Subcutaneous abdominal adipose tissue (tissue), 5 donors: Measurements from ENCODE around the gene NELFB.
A peak's percentile ranks its signal among the peaks of the same experiment; 100 is the strongest.
"Not testable (repeated sequence)": the region's sequence is repeated elsewhere in the genome, so short reads cannot be mapped to it uniquely, and the experiment has no call there.

Experiments
- H3K27ac ChIP-seq: one replicate; pipeline ENCODE4 v1.7.0; 2013; ENCODE audit warnings: low read depth, mild to moderate bottlenecking, inconsistent platforms, low read length, moderate library complexity
- H3K27me3 ChIP-seq, 5 donors: one replicate each; pipeline ENCODE4 v1.7.0; 2013; ENCODE audit warnings: low read length in 5 of 5, inconsistent platforms in 1 of 5; ENCODE audit not compliant: control insufficient read depth in 5 of 5, insufficient read depth in 4 of 5
- H3K36me3 ChIP-seq, 5 donors: one replicate each; pipeline ENCODE4 v1.7.0; 2013; ENCODE audit warnings: low read length in 5 of 5; ENCODE audit not compliant: control insufficient read depth in 5 of 5, insufficient read depth in 5 of 5
- H3K4me1 ChIP-seq, 5 donors: one replicate each; pipeline ENCODE4 v1.7.0; 2013; ENCODE audit warnings: low read length in 5 of 5, mild to moderate bottlenecking in 3 of 5, moderate library complexity in 1 of 5; ENCODE audit not compliant: control insufficient read depth in 5 of 5, insufficient read depth in 5 of 5
- H3K4me3 ChIP-seq, 5 donors: one replicate each; pipeline ENCODE4 v1.7.0; 2013; ENCODE audit warnings: low read length in 5 of 5, low read depth in 1 of 5
- H3K9ac ChIP-seq, 5 donors: one replicate each; pipeline ENCODE4 v1.7.0; 2013; ENCODE audit warnings: low read length in 5 of 5, mild to moderate bottlenecking in 4 of 5, moderate library complexity in 3 of 5
- H3K9me3 ChIP-seq, 5 donors: one replicate each; pipeline ENCODE4 v1.7.0; 2013; ENCODE audit warnings: low read length in 5 of 5; ENCODE audit not compliant: control insufficient read depth in 5 of 5
- donor health status: healthy.
- donor health status: healthy.
- donor health status: healthy.
- donor health status: healthy.
- donor health status: healthy.

NELFB gene

GRCh38 chr9:137241490-137242268 lies 13.4 kb upstream of the NELFB start:
- H3K9ac ChIP-seq, result peak overlapping the region in 4 of 5 donors; percentile 70 to 91 (median 84)
- peak overlapping the region; percentile 74 for H3K27ac ChIP-seq
- peaks cover 0 to 3% (median 0%) of the 10 kb centered on the region in 5 donors for H3K27me3 ChIP-seq
- peak overlapping the region; percentile 80 to 87 (median 83) for H3K4me3 ChIP-seq
- H3K4me1 ChIP-seq, result peaks cover 8 to 55% (median 35%) of the 10 kb centered on the region in 5 donors
- no peaks in the 10 kb centered on the region for H3K9me3 ChIP-seq
- peaks cover 0 to 21% (median 19%) of the 10 kb centered on the region in 5 donors for H3K36me3 ChIP-seq

GRCh38 chr9:137242269-137243203 lies 12.6 kb upstream of the NELFB start:
- H3K9me3 ChIP-seq, result no peaks in the 10 kb centered on the region
- H3K4me3 ChIP-seq, result peak overlapping the region; percentile 80 to 87 (median 83)
- peak overlapping the region; percentile 74 for H3K27ac ChIP-seq
- H3K9ac ChIP-seq, result peak overlapping the region in 4 of 5 donors; percentile 70 to 91 (median 84)
- H3K36me3 ChIP-seq, result peaks cover 0 to 21% (median 19%) of the 10 kb centered on the region in 5 donors
- peaks cover 8 to 53% (median 31%) of the 10 kb centered on the region in 5 donors for H3K4me1 ChIP-seq
- H3K27me3 ChIP-seq, result peaks cover 0 to 3% (median 0%) of the 10 kb centered on the region in 5 donors

GRCh38 chr9:137243266-137243625 lies 11.9 kb upstream of the NELFB start:
- not testable (repeated sequence) for H3K27ac ChIP-seq, H3K27me3 ChIP-seq, H3K9ac ChIP-seq, H3K9me3 ChIP-seq
- Histone ChIP-seq H3K4me3 (peak overlapping the region in 1 of 5 donors; percentile 23), H3K36me3 (peaks cover 0 to 21% (median 19%) of the 10 kb centered on the region in 5 donors), H3K4me1 (peaks cover 8 to 57% (median 31%) of the 10 kb centered on the region in 5 donors)

GRCh38 chr9:137243626-137244485 lies 11.3 kb upstream of the NELFB start:
- no peaks in the 10 kb centered on the region for H3K9me3 ChIP-seq
- H3K9ac ChIP-seq, result no peak overlapping the region
- peaks cover 0 to 3% (median 0%) of the 10 kb centered on the region in 5 donors for H3K27me3 ChIP-seq
- H3K36me3 ChIP-seq, result peaks cover 0 to 21% (median 19%) of the 10 kb centered on the region in 5 donors
- H3K4me3 ChIP-seq, result peak overlapping the region in 2 of 5 donors; percentile 17 to 23
- H3K27ac ChIP-seq, result no peak overlapping the region
- peaks cover 8 to 55% (median 30%) of the 10 kb centered on the region in 5 donors for H3K4me1 ChIP-seq

- Histone ChIP-seq H3K36me3 (peaks cover 0 to 21% (median 19%) of the 10 kb centered on the region in 5 donors), H3K9ac (no peak overlapping the region), H3K27ac (no peak overlapping the region), H3K4me1 (peaks cover 8 to 47% (median 25%) of the 10 kb centered on the region in 5 donors), H3K4me3 (no peak overlapping the region), H3K27me3 (peaks cover 0 to 3% (median 0%) of the 10 kb centered on the region in 5 donors), H3K9me3 (no peaks in the 10 kb centered on the region)
Measured at GRCh38 chr9:137244486-137245449, 10.4 kb upstream of the NELFB start.

- Histone ChIP-seq H3K9me3 (no peaks in the 10 kb centered on the region), H3K9ac (no peak overlapping the region), H3K27me3 (peaks cover 0 to 3% (median 0%) of the 10 kb centered on the region in 5 donors), H3K4me1 (peaks cover 8 to 50% (median 27%) of the 10 kb centered on the region in 5 donors), H3K27ac (no peak overlapping the region), H3K36me3 (peaks cover 0 to 21% (median 19%) of the 10 kb centered on the region in 5 donors), H3K4me3 (no peak overlapping the region)
Measured at GRCh38 chr9:137245450-137246421, 9.4 kb upstream of the NELFB start.

DNA sequence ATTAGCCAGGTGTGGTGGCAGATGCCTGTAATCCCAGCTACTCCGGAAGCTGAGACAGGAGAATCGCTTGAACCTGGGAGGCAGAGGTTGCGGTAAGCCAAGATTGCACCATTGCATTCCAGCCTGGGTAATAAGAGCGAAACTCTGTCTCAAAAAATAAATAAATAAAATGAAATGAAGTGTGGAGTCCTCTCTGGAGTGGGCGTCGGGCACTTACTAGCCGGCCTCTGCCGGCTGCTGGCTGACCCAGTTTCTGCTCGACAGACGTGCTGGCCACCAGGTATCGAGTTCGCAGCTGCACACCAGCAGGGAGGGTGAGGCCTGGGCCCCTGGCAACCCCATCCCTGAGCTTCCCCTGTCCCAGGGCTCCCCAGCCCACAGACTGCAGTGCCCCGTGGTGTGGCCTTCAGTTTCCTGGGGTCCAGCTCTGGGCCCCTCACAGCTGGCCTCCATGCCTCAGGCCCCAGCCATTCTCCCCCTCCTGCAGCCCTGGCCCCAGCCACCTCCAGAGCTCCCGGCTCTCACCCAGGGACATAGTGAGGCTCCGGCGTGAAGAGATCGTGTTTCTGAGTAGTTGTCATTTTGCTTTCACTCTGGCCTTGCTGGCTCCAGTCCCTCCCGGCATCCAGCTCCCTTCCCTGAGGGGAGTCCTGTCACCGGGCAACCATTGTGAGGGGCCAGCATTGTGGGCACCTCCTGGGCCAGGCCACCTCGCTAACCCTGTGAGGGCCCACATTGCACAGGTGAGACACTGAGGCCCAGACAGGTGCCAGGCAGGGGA lies 7.8 kb upstream of the NELFB start:
- peaks cover 0 to 3% (median 0%) of the 10 kb centered on the region in 5 donors for H3K27me3 ChIP-seq
- H3K4me1 ChIP-seq, result peaks cover 4 to 48% (median 24%) of the 10 kb centered on the region in 5 donors
- H3K36me3 ChIP-seq, result peaks cover 0 to 16% (median 16%) of the 10 kb centered on the region in 5 donors
- H3K4me3 ChIP-seq, result no peak overlapping the region
- no peaks in the 10 kb centered on the region for H3K9me3 ChIP-seq
- H3K9ac ChIP-seq, result no peak overlapping the region
- no peak overlapping the region for H3K27ac ChIP-seq
